Left lung (tissue), 10 donors: Measurements from ENCODE around the gene SERTAD3. TPM values are rescaled to one million over a fixed set of nuclear protein-coding genes. Genes with fewer than 3 reads are reported as not detected.
A peak's percentile ranks its signal among the peaks of the same experiment; 100 is the strongest.

Experiments used
- ATAC-seq: fragments of 200-7000 bp; cut with Tn5 transposase; one replicate; pipeline ENCODE4 v1.9.1; 2020; ENCODE audit warnings: moderate library complexity
- DNase-seq, 4 donors: peaks; one replicate each; pipeline ENCODE4 v3.0.0-alpha.2; 2013 to 2020
- H3K27ac ChIP-seq, 2 donors: fragments of 200-600 bp; sonication (generic) in 1 of 2; one replicate each; pipeline versions ENCODE4 v1.5.0 to v1.8.0; 2020 to 2021
- H3K27me3 ChIP-seq, 2 donors: fragments of 200-600 bp; sonication (generic) in 1 of 2; one replicate each; pipeline versions ENCODE4 v1.5.0 to v1.8.0; 2020 to 2021
- H3K36me3 ChIP-seq, 2 donors: fragments of 200-600 bp; sonication (generic) in 1 of 2; one replicate each; pipeline versions ENCODE4 v1.5.0 to v1.8.0; 2020 to 2021
- H3K4me1 ChIP-seq, 2 donors: fragments of 200-600 bp; one replicate each; pipeline ENCODE4 v1.8.0; 2021
- H3K4me3 ChIP-seq, 2 donors: fragments of 200-600 bp; sonication (generic) in 1 of 2; one replicate each; pipeline versions ENCODE4 v1.5.0 to v1.8.0; 2020 to 2021; ENCODE audit warnings: mild to moderate bottlenecking in 1 of 2
- H3K9me3 ChIP-seq, 2 donors: fragments of 200-600 bp; sonication (generic) in 1 of 2; one replicate each; pipeline versions ENCODE4 v1.5.0 to v1.8.0; 2020 to 2021
- CTCF ChIP-seq, 2 donors: fragments of 200-600 bp; sonication (generic) in 1 of 2; IDR thresholded peaks; one replicate each; pipeline versions ENCODE4 v1.5.0 to v1.8.0; 2021; ENCODE audit warnings: antibody characterized with exemption in 2 of 2
- intact Hi-C, 2 donors: fragments of 100-400 bp; cut with DNase I; formaldehyde crosslinking; loops; one replicate each; pipeline versions ENCODE4 v1.11.2 to v1.14.2; 2022
- polyA plus RNA-seq, 6 donors: library from polyadenylated mRNA; unstranded; fragments of 120-200 nt; gene quantifications; one replicate each; pipeline ENCODE4 v1.2.1, GENCODE V29; 2013; ENCODE audit not compliant: insufficient read length in 6 of 6
- total RNA-seq, 2 donors: library from RNA; stranded (reverse); fragmentation: NEBNext Ultra II Directional; extraction: Animal tissue kit (Norgen Biotek cat#: 25700); gene quantifications; one replicate each; pipeline ENCODE4 v1.2.1, GENCODE V29; 2021
- donor health status: DM: no; HTN: yes; CAD: no.
- donor health status: DM: no; HTN: no; CAD: no.

Gene SERTAD3
- total and polyA plus RNA-seq, 8 donors, result 22.1 to 37.4 (median 34.1) TPM

- DNase-seq, result peak in 1 of 4 donors; percentile 72
- Histone ChIP-seq H3K4me3 (peak overlapping the region; percentile 79 to 90), H3K9me3 (no peaks in the 10 kb centered on the region), H3K27ac (peak overlapping the region; percentile 98 to 100), H3K4me1 (peaks cover 26 to 52% of the 10 kb centered on the region in 2 donors), H3K36me3 (peaks cover 0 to 21% of the 10 kb centered on the region in 2 donors), H3K27me3 (no peaks in the 10 kb centered on the region)
- peak; percentile 38 for ATAC-seq
- no peak for TF ChIP-seq CTCF (IDR thresholded peaks at IDR 0.05)
- intact Hi-C loops, result no loop called here
Measured at GRCh38 chr19:40424637-40425449, 19.3 kb downstream of the SERTAD3 start.

GRCh38 chr19:40423938-40424337, 20.2 kb downstream of the SERTAD3 start:
- DNase-seq (no peak), ATAC-seq (no peak)
- H3K4me1 ChIP-seq, result peaks cover 26 to 61% of the 10 kb centered on the region in 2 donors
- TF ChIP-seq CTCF (IDR thresholded peaks at IDR 0.05), result no peak
- H3K9me3 ChIP-seq, result no peaks in the 10 kb centered on the region
- no peaks in the 10 kb centered on the region for H3K27me3 ChIP-seq
- intact Hi-C loops, result no loop called here
- H3K4me3 ChIP-seq, result peak overlapping the region; percentile 79 to 90
- H3K27ac ChIP-seq, result peak overlapping the region; percentile 98 to 100
- peaks cover 0 to 21% of the 10 kb centered on the region in 2 donors for H3K36me3 ChIP-seq

- H3K27ac ChIP-seq, result peak overlapping the region in 1 of 2 donors; percentile 98
- H3K4me1 ChIP-seq, result peaks cover 26 to 68% of the 10 kb centered on the region in 2 donors
- H3K27me3 ChIP-seq, result no peaks in the 10 kb centered on the region
- no peak for ATAC-seq
- peaks cover 0 to 21% of the 10 kb centered on the region in 2 donors for H3K36me3 ChIP-seq
- no peaks in the 10 kb centered on the region for H3K9me3 ChIP-seq
- intact Hi-C loops, result no loop called here
- peak overlapping the region in 1 of 2 donors; percentile 90 for H3K4me3 ChIP-seq
- TF ChIP-seq CTCF (IDR thresholded peaks at IDR 0.05), result no peak
- peak in 1 of 4 donors; percentile 77 for DNase-seq
Measured at GRCh38 chr19:40422748-40423566, 21.2 kb downstream of the SERTAD3 start.

GRCh38 chr19:40421993-40422747, 22.0 kb downstream of the SERTAD3 start:
- Histone ChIP-seq H3K36me3 (peaks cover 0 to 21% of the 10 kb centered on the region in 2 donors), H3K4me3 (peak overlapping the region in 1 of 2 donors; percentile 65), H3K9me3 (no peaks in the 10 kb centered on the region), H3K27me3 (no peaks in the 10 kb centered on the region), H3K4me1 (peaks cover 26 to 76% of the 10 kb centered on the region in 2 donors), H3K27ac (peak overlapping the region; percentile 97 to 98)
- TF ChIP-seq CTCF (IDR thresholded peaks at IDR 0.05), result no peak
- ATAC-seq (no peak), DNase-seq (no peak)
- intact Hi-C loops, result no loop called here
